Neuronal stem cell (in vitro differentiated cells): Measurements from ENCODE around the gene OSBPL2.

Experiments used
- DNase-seq: peaks from one replicate; pipeline ENCODE4 v3.0.0-alpha.2; 2013; ENCODE audit warnings: low spot score
- H2AFZ ChIP-seq: one replicate; pipeline ENCODE4 v1.6.1; 2013; ENCODE audit warnings: mild to moderate bottlenecking, low read length, inconsistent platforms
- H2AK5ac ChIP-seq: 2 replicates; pipeline ENCODE4 v1.6.1; 2013; ENCODE audit warnings: low read depth, mild to moderate bottlenecking, inconsistent platforms, low read length, moderate library complexity, mixed read lengths
- H2BK120ac ChIP-seq: 2 replicates; pipeline ENCODE4 v1.6.1; 2013; ENCODE audit warnings: low read depth, mild to moderate bottlenecking, inconsistent platforms, low read length, moderate library complexity, mixed read lengths
- H2BK12ac ChIP-seq: one replicate; pipeline ENCODE4 v1.6.1; 2013; ENCODE audit warnings: low read length, inconsistent platforms
- H2BK15ac ChIP-seq: 2 replicates; pipeline ENCODE4 v1.6.1; 2013; ENCODE audit warnings: mild to moderate bottlenecking, low read length, inconsistent platforms, mixed read lengths
- H2BK5ac ChIP-seq: one replicate; pipeline ENCODE4 v1.6.1; 2013; ENCODE audit warnings: inconsistent platforms, mild to moderate bottlenecking, low read length, moderate library complexity
- H3K14ac ChIP-seq: one replicate; pipeline ENCODE4 v1.6.1; 2013; ENCODE audit warnings: low read length, inconsistent platforms
- H3K18ac ChIP-seq: 2 replicates; pipeline ENCODE4 v1.6.1; 2013; ENCODE audit warnings: low read length, inconsistent platforms
- H3K23ac ChIP-seq: 2 replicates; pipeline ENCODE4 v1.6.1; 2013; ENCODE audit warnings: low read depth, mild to moderate bottlenecking, mixed read lengths, low read length, inconsistent platforms; ENCODE audit not compliant: poor library complexity
- H3K27ac ChIP-seq: replicated peaks from 3 replicates; pipeline ENCODE4 v1.5.1; 2013; ENCODE audit warnings: low read length, inconsistent platforms
- H3K27me3 ChIP-seq, 3 experiments: 2 replicates each; pipeline ENCODE4 v1.6.1; 2013; ENCODE audit warnings: low read length in 3 of 3, mild to moderate bottlenecking in 2 of 3, inconsistent platforms in 1 of 3, low read depth in 1 of 3, mixed read lengths in 1 of 3, moderate library complexity in 1 of 3; ENCODE audit not compliant: control insufficient read depth in 3 of 3, insufficient read depth in 3 of 3
- H3K36me3 ChIP-seq, 2 donors: replicated peaks in 1 of 2; 2 replicates each; pipeline ENCODE4 v1.6.1; 2013; ENCODE audit warnings: low read length in 2 of 2; ENCODE audit not compliant: control insufficient read depth in 2 of 2, insufficient read depth in 2 of 2
- H3K4ac ChIP-seq: 2 replicates; pipeline ENCODE4 v1.6.1; 2013; ENCODE audit warnings: inconsistent platforms, mild to moderate bottlenecking, low read length, moderate library complexity
- H3K4me1 ChIP-seq, 2 donors: 1 replicate in 1 of 2; 2 replicates in 1 of 2; pipeline ENCODE4 v1.6.1; 2013; ENCODE audit warnings: low read length in 2 of 2, low read depth in 1 of 2; ENCODE audit not compliant: control insufficient read depth in 2 of 2, insufficient read depth in 1 of 2
- H3K4me2 ChIP-seq: one replicate; pipeline ENCODE4 v1.6.1; 2013; ENCODE audit warnings: mild to moderate bottlenecking, low read length, inconsistent platforms; ENCODE audit not compliant: insufficient read depth, poor library complexity, severe bottlenecking
- H3K4me3 ChIP-seq, 2 donors: 2 replicates each; pipeline ENCODE4 v1.5.1; 2013; ENCODE audit warnings: low read length in 2 of 2, mild to moderate bottlenecking in 2 of 2, inconsistent platforms in 1 of 2, moderate library complexity in 1 of 2
- H3K79me1 ChIP-seq: one replicate; pipeline ENCODE4 v1.6.1; 2013; ENCODE audit warnings: low read depth, mild to moderate bottlenecking, inconsistent platforms, low read length, moderate library complexity
- H3K9ac ChIP-seq: one replicate; pipeline ENCODE4 v1.6.1; 2013; ENCODE audit warnings: mild to moderate bottlenecking, low read depth, low read length, inconsistent platforms; ENCODE audit not compliant: poor library complexity
- H3K9me3 ChIP-seq, 2 donors: replicated peaks in 1 of 2; 2 replicates each; pipeline versions ENCODE3 to v1.6.1; 2013; ENCODE audit warnings: low read length in 2 of 2, mild to moderate bottlenecking in 2 of 2, inconsistent platforms in 1 of 2, low read depth in 1 of 2, mixed read lengths in 1 of 2, moderate library complexity in 1 of 2; ENCODE audit not compliant: control insufficient read depth in 2 of 2, insufficient read depth in 1 of 2
- H4K8ac ChIP-seq: one replicate; pipeline ENCODE4 v1.6.1; 2013; ENCODE audit warnings: low read depth, mild to moderate bottlenecking, inconsistent platforms, low read length, moderate library complexity
- H4K91ac ChIP-seq: one replicate; pipeline ENCODE4 v1.6.1; 2013; ENCODE audit warnings: low read length, low read depth, mild to moderate bottlenecking, inconsistent platforms; ENCODE audit not compliant: poor library complexity
- WGBS, 2 donors: extraction: QIAGEN DNeasy Blood & Tissue Kit; methylation state at CpG; one replicate each; pipeline ENCODE4 v1.1.7; 2013; ENCODE audit warnings: missing lambda C conversion rate in 2 of 2, mixed read lengths in 1 of 2; ENCODE audit not compliant: insufficient read length in 2 of 2, insufficient replicate concordance in 1 of 2; ENCODE audit errors: extremely low coverage in 2 of 2; 5-methylcytosine and 5-hydroxymethylcytosine counted together

OSBPL2 gene

GRCh38 chr20:62269378-62269777, 31.1 kb downstream of the OSBPL2 start:
- H3K4me1 ChIP-seq: no peaks in the 10 kb centered on the region
- H3K27ac ChIP-seq: no peak overlapping the region
- no peak overlapping the region for H2AFZ ChIP-seq
- no peak overlapping the region for H4K91ac ChIP-seq
- H3K14ac ChIP-seq: peak overlapping the region; percentile 31
- H2BK120ac ChIP-seq: no peak overlapping the region
- DNase-seq: no peak
- peaks cover 29 to 59% of the 10 kb centered on the region in 2 donors for H3K36me3 ChIP-seq
- peak overlapping the region; percentile 13 for H2BK5ac ChIP-seq
- no peak overlapping the region for H3K4me2 ChIP-seq
- H3K23ac ChIP-seq: no peak overlapping the region
- H3K27me3 ChIP-seq: no peaks in the 10 kb centered on the region
- no peak overlapping the region for H2BK12ac ChIP-seq
- no peak overlapping the region for H2BK15ac ChIP-seq
- H3K9ac ChIP-seq: no peak overlapping the region
- H3K9me3 ChIP-seq: peaks cover 7 to 19% of the 10 kb centered on the region in 2 donors
- no peak overlapping the region for H4K8ac ChIP-seq
- no peak overlapping the region for H3K4ac ChIP-seq
- H2AK5ac ChIP-seq: no peak overlapping the region
- no peak overlapping the region for H3K18ac ChIP-seq
- H3K4me3 ChIP-seq: no peak overlapping the region
- WGBS, 2 donors: no CpG with 5 or more reads among the region's 14 CpGs
- H3K79me1 ChIP-seq: no peaks in the 10 kb centered on the region

GRCh38 chr20:62269871-62270270, 31.6 kb downstream of the OSBPL2 start:
- Histone ChIP-seq H2AFZ (no peak overlapping the region), H3K4me3 (peak overlapping the region in 1 of 2 donors; percentile 59), H3K14ac (peak overlapping the region; percentile 17), H3K4ac (no peak overlapping the region), H2BK15ac (no peak overlapping the region), H3K36me3 (peaks cover 27 to 57% of the 10 kb centered on the region in 2 donors), H3K9me3 (peaks cover 5 to 14% of the 10 kb centered on the region in 2 donors), H3K4me2 (no peak overlapping the region), H3K79me1 (no peaks in the 10 kb centered on the region), H3K23ac (peak overlapping the region; percentile 80), H2BK5ac (peak overlapping the region; percentile 13), H4K91ac (no peak overlapping the region), H4K8ac (no peak overlapping the region), H3K27ac (no peak overlapping the region), H3K9ac (no peak overlapping the region), H2BK120ac (no peak overlapping the region), H3K27me3 (no peaks in the 10 kb centered on the region), H2BK12ac (peak overlapping the region; percentile 97), H3K18ac (no peak overlapping the region), H2AK5ac (no peak overlapping the region), H3K4me1 (no peaks in the 10 kb centered on the region)
- WGBS, 2 donors: no CpG with 5 or more reads among the region's 17 CpGs
- DNase-seq: no peak

GRCh38 chr20:62272200-62272599, 33.9 kb downstream of the OSBPL2 start:
- H3K4ac ChIP-seq: no peak overlapping the region
- no peak overlapping the region for H2BK15ac ChIP-seq
- H4K8ac ChIP-seq: no peak overlapping the region
- peak overlapping the region; percentile 29 for H2BK5ac ChIP-seq
- no peaks in the 10 kb centered on the region for H3K4me1 ChIP-seq
- no peak overlapping the region for H2BK120ac ChIP-seq
- H3K4me2 ChIP-seq: no peak overlapping the region
- no peaks in the 10 kb centered on the region for H3K27me3 ChIP-seq
- H3K18ac ChIP-seq: no peak overlapping the region
- DNase-seq: no peak
- no peak overlapping the region for H3K4me3 ChIP-seq
- H3K27ac ChIP-seq: no peak overlapping the region
- peaks cover 20 to 48% of the 10 kb centered on the region in 2 donors for H3K36me3 ChIP-seq
- H3K14ac ChIP-seq: no peak overlapping the region
- H2BK12ac ChIP-seq: no peak overlapping the region
- no peaks in the 10 kb centered on the region for H3K79me1 ChIP-seq
- no peak overlapping the region for H2AFZ ChIP-seq
- no peaks in the 10 kb centered on the region for H3K9me3 ChIP-seq
- H4K91ac ChIP-seq: no peak overlapping the region
- H3K9ac ChIP-seq: peak overlapping the region; percentile 12
- peak overlapping the region; percentile 65 for H3K23ac ChIP-seq
- H2AK5ac ChIP-seq: no peak overlapping the region
- no CpG with 5 or more reads among the region's 10 CpGs for WGBS, 2 donors

GRCh38 chr20:62273416-62273815, 35.1 kb downstream of the OSBPL2 start:
- Histone ChIP-seq H3K9me3 (no peaks in the 10 kb centered on the region), H3K27me3 (no peaks in the 10 kb centered on the region), H3K23ac (no peak overlapping the region), H2AK5ac (no peak overlapping the region), H3K4ac (no peak overlapping the region), H3K18ac (no peak overlapping the region), H3K9ac (no peak overlapping the region), H3K36me3 (peaks cover 24 to 57% of the 10 kb centered on the region in 2 donors), H2BK120ac (no peak overlapping the region), H3K4me2 (no peak overlapping the region), H3K79me1 (peaks cover 3% of the 10 kb centered on the region), H3K4me1 (no peaks in the 10 kb centered on the region), H4K91ac (no peak overlapping the region), H2BK15ac (no peak overlapping the region), H2AFZ (no peak overlapping the region), H3K27ac (no peak overlapping the region), H3K4me3 (no peak overlapping the region), H2BK12ac (no peak overlapping the region), H4K8ac (no peak overlapping the region), H2BK5ac (no peak overlapping the region), H3K14ac (no peak overlapping the region)
- no CpG with 5 or more reads among the region's 18 CpGs for WGBS, 2 donors
- DNase-seq: no peak
